HepG2 (cell line): ENCODE results near the gene ATP2B2. TPM values are rescaled to one million over a fixed set of nuclear protein-coding genes. Genes with fewer than 3 reads are reported as not detected.

Experiments
- ATAC-seq: fragments of 200-7000 bp; cut with Tn5 transposase; 3 replicates; pipeline ENCODE4 v1.9.1; 2020; ENCODE audit warnings: mild to moderate bottlenecking, moderate library complexity
- BruUV-seq: library from RNA; stranded (reverse); fragments of 400-500 nt; replicated peaks from 2 replicates; lab custom pipeline; 2021; lab: Mats Ljungman, UMichigan
- CTCF ChIA-PET: fragments of 300-600 bp; formaldehyde crosslinking; extraction: SDS; loops from one replicate; lab custom pipeline; 2021; ENCODE audit warnings: low total read pairs, inconsistent platforms, low intra/inter-chr PET ratio; lab: Yijun Ruan, JAX
- POLR2A ChIA-PET: fragments of 350-600 bp; sonication (Branson Sonifier 250); formaldehyde crosslinking; loops from one replicate; lab custom pipeline; 2020; ENCODE audit warnings: antibody characterized with exemption, inconsistent platforms; lab: Yijun Ruan, JAX
- DNase-seq: peaks from one replicate; pipeline ENCODE4 v3.0.0-alpha.2; 2015; ENCODE audit warnings: low spot score
- FAIRE-seq: peaks from 3 replicates; lab custom pipeline; 2011; peaks lifted over from hg19 to GRCh38; lab: Jason Lieb, UNC
- H2AFZ ChIP-seq: one replicate; pipeline ENCODE4 v1.6.1; 2011; ENCODE audit warnings: low read length, inconsistent platforms
- H3K27ac ChIP-seq: fragments of 300-600 bp; 3 replicates; pipeline ENCODE4 v1.8.0; 2011; ENCODE audit warnings: mixed run types, mild to moderate bottlenecking, mixed read lengths, low read length, inconsistent platforms; ENCODE audit not compliant: insufficient read depth; ENCODE audit errors: extremely low read length
- H3K27me3 ChIP-seq, 2 experiments: fragments of 200-600 bp in 1 of 2; 2 replicates in 1 of 2; 3 replicates in 1 of 2; pipeline versions ENCODE4 v1.6.0 to v1.8.0; 2011; ENCODE audit warnings: low read length in 2 of 2, mild to moderate bottlenecking in 2 of 2, moderate library complexity in 2 of 2, inconsistent platforms in 1 of 2; ENCODE audit not compliant: insufficient read depth in 2 of 2, control insufficient read depth in 1 of 2
- H3K36me3 ChIP-seq, 2 experiments: fragments of 200-600 bp in 1 of 2; replicated peaks in 1 of 2; 2 replicates in 1 of 2; 3 replicates in 1 of 2; pipeline versions ENCODE4 v1.5.1 to v1.8.0; 2011; ENCODE audit warnings: low read length in 2 of 2, inconsistent platforms in 1 of 2; ENCODE audit not compliant: insufficient read depth in 2 of 2, control insufficient read depth in 1 of 2
- H3K4me1 ChIP-seq: 2 replicates; pipeline ENCODE4 v1.5.1; 2012; ENCODE audit warnings: low read length, inconsistent platforms; ENCODE audit not compliant: insufficient read depth
- H3K4me2 ChIP-seq: 2 replicates; pipeline ENCODE4 v1.6.0; 2011; ENCODE audit warnings: low read depth, low read length, inconsistent platforms
- H3K4me3 ChIP-seq, 3 experiments: fragments of 200-600 bp in 1 of 3; sonication (generic), shearing (Covaris generic) in 1 of 3; replicated peaks in 1 of 3; 2 replicates each; pipeline ENCODE4 v1.5.1; 2011 to 2016; ENCODE audit warnings: low read length in 3 of 3, inconsistent platforms in 2 of 3, low read depth in 2 of 3, mild to moderate bottlenecking in 2 of 3, control low read depth in 1 of 3, mixed read lengths in 1 of 3; ENCODE audit not compliant: insufficient read depth in 1 of 3
- H3K79me2 ChIP-seq: one replicate; pipeline ENCODE4 v1.6.1; 2011; ENCODE audit warnings: low read length, inconsistent platforms; ENCODE audit not compliant: insufficient read depth
- H3K9ac ChIP-seq: 2 replicates; pipeline ENCODE4 v1.6.0; 2011; ENCODE audit warnings: mild to moderate bottlenecking, low read depth, low read length, inconsistent platforms; ENCODE audit not compliant: insufficient read depth
- H3K9me3 ChIP-seq: 2 replicates; pipeline ENCODE4 v1.5.1; 2012; ENCODE audit warnings: mild to moderate bottlenecking, low read length
- H4K20me1 ChIP-seq: 2 replicates; pipeline ENCODE4 v1.6.0; 2011; ENCODE audit warnings: inconsistent platforms, mild to moderate bottlenecking, low read length, moderate library complexity; ENCODE audit not compliant: insufficient read depth
- HNRNPUL1 ChIP-seq: fragments of 200-400 bp; formaldehyde crosslinking; IDR thresholded peaks from 2 replicates; pipeline ENCODE4 v1.6.1; 2017; ENCODE audit warnings: low read depth, mild to moderate bottlenecking, low read length, moderate library complexity
- ZNF629 ChIP-seq: sonication (generic); formaldehyde crosslinking; conservative IDR thresholded peaks from 2 replicates; pipeline ENCODE4 v1.5.0; 2020; ENCODE audit warnings: missing genetic modification reagents
- ZNF850 ChIP-seq: sonication (generic); formaldehyde crosslinking; conservative IDR thresholded peaks from 2 replicates; pipeline ENCODE4 v1.9.0; 2021; ENCODE audit warnings: mild to moderate bottlenecking, missing genetic modification reagents
- WGBS: methylation state at CpG from one replicate; pipeline ENCODE4 v1.1.6; 2017; ENCODE audit warnings: low lambda C conversion rate; 5-methylcytosine and 5-hydroxymethylcytosine counted together
- in situ Hi-C: cut with HindIII; loops from 2 replicates; pipeline ENCODE4 v1.10.0; 2017; ENCODE audit warnings: low pct_unique_long_range_greater_than_20kb; ENCODE audit not compliant: extremely low pct_ligation_motif_present
- intact Hi-C: fragments of 100-400 bp; cut with micrococcal nuclease; formaldehyde crosslinking; loops from one replicate; pipeline ENCODE4 v1.10.0; 2022; ENCODE audit not compliant: unreplicated experiment
- polyA plus RNA-seq, 8 experiments: library from polyadenylated mRNA; depleted of rRNA in 3 of 8; stranded (reverse) in 7 of 8; unstranded in 1 of 8; fragments of >200 nt; fragmentation: Illumina TruSeq in 4 of 8; extraction: Trizol in 4 of 8; gene quantifications; 2 replicates each; pipeline versions ENCODE4 v1.2.1 to v1.2.3, GENCODE V29; 2011 to 2016; ENCODE audit warnings: low read depth in 4 of 8, missing spikeins in 1 of 8, mixed read lengths in 1 of 8; ENCODE audit not compliant: insufficient read depth in 1 of 8
- total RNA-seq, 5 experiments: library from RNA; depleted of rRNA; stranded (reverse); fragments of >200 nt; fragmentation: Illumina TruSeq; extraction: Trizol; gene quantifications; 2 replicates each; pipeline ENCODE4 v1.2.3, GENCODE V29; 2016; ENCODE audit warnings: low read depth in 1 of 5
- TF ChIP-seq, protein P1 (sequence below): IDR thresholded peaks from 2 replicates; pipeline ENCODE4 v1.6.1; 2016; ENCODE audit warnings: low read depth, control low read depth

ATP2B2 gene
- total and polyA plus RNA-seq, 2 of the 13 experiments (the other 11 are each of a cell fraction or from before 2014, with no cell fraction given) = 1.5 to 2.3 TPM

DNA sequence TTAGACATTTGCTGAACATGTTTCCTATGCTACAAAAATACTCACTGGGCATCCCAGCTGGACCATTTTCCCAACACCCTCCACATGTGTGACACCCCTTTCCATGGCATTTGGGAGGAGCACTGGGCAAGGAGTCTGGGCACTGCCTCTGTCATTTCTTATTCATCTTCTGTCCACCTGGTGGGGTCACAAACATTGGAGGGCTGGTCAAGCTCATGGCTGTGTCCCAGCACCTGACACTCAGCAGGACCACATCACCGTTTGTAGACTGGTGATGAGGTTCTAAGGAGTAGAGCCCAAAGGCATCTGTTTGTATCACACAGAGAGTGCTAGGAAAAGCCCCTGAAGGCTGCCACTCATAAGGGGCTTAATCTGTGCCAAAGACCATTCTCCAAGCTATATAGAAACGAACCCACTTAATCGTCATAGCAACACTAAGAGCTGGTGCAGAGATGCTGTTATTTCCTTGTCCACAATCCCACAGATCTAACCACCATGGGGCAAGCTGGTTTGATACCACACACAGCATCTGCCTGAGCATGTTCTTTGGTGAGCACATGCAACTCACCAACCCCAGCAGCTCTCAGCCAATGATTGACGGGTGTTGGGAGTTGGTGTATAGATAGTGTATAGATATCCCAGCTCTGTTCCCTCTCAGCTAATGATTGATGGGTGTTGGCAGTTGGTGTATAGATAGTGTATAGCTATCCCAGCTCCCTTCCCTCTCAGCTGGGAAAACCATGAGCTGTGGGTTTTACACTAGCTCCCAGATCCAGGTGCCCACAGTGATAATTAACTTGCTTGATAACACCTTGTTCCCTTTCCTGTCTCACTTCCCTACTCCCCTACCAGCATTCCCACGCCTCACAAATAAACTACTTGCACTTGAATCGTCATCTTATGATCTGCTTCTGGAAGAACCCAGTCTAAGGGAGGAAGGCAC is 42.7 kb upstream of the ATP2B2 start (continued):
- no peak for TF ChIP-seq HNRNPUL1
- TF ChIP-seq ZNF850 (CRISPR knock-in tag) = no peak

DNA sequence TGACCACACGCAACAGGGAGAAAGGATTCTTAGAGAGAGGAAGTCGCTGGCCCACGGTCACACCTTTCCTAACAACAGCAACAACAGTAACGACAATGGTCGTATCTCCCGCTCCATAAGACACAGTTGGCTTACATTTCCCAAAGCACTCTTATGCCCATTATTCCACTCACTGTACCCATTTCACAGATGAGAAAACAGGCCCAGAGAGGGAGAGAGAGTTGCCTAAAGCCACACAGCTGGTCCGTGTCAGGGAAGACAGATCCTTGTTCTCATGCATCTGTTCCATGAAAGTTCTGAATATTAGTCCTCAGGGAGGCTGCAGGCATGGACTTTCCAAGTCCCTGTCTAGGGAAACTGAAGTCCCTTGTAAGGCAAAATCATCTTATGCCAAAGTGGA is 42.0 kb upstream of the ATP2B2 start:
- DNase-seq (no peak), FAIRE-seq (no peak), ATAC-seq (no peak)
- no peaks in the 10 kb centered on the region for H3K79me2 ChIP-seq
- TF ChIP-seq, protein P1, sequence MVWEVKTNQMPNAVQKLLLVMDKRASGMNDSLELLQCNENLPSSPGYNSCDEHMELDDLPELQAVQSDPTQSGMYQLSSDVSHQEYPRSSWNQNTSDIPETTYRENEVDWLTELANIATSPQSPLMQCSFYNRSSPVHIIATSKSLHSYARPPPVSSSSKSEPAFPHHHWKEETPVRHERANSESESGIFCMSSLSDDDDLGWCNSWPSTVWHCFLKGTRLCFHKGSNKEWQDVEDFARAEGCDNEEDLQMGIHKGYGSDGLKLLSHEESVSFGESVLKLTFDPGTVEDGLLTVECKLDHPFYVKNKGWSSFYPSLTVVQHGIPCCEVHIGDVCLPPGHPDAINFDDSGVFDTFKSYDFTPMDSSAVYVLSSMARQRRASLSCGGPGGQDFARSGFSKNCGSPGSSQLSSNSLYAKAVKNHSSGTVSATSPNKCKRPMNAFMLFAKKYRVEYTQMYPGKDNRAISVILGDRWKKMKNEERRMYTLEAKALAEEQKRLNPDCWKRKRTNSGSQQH (CRISPR knock-in tag) = no peak
- 0 out of 2 replicates have a peak, but pooled peaks have one; percentile 13 for TF ChIP-seq ZNF629 (CRISPR knock-in tag)
- no peak overlapping the region for H3K9ac ChIP-seq
- H3K4me1 ChIP-seq = no peaks in the 10 kb centered on the region
- H3K4me3 ChIP-seq = no peak overlapping the region
- H3K4me2 ChIP-seq = no peak overlapping the region
- ChIA-PET POLR2A (no interaction called here), CTCF (no interaction called here)
- 68% methylated on average over 6 of the region's 7 CpGs for WGBS
- H2AFZ ChIP-seq = no peak overlapping the region
- intact Hi-C loops (no loop called here), in situ Hi-C loops (no loop called here)
- BruUV-seq = no TSS peak
- no peaks in the 10 kb centered on the region for H3K36me3 ChIP-seq
- no peaks in the 10 kb centered on the region for H4K20me1 ChIP-seq
- peaks cover 3 to 21% of the 10 kb centered on the region in 2 experiments; a peak in 3 of 5 replicates for H3K27me3 ChIP-seq
- H3K9me3 ChIP-seq = peaks cover 6% of the 10 kb centered on the region
- no peak overlapping the region for H3K27ac ChIP-seq
